CD14-positive monocyte (primary cell): ENCODE data around the gene OXNAD1. TPM values are rescaled to one million over a fixed set of nuclear protein-coding genes. Genes with fewer than 3 reads are reported as not detected.

Experiments used
- DNase-seq, 3 donors: peaks; one replicate each; pipeline ENCODE4 v3.0.0-alpha.2; 2011 to 2022
- H2AFZ ChIP-seq: 2 replicates; pipeline ENCODE4 v1.6.0; 2012; ENCODE audit warnings: mild to moderate bottlenecking, low read depth, low read length, inconsistent platforms; ENCODE audit not compliant: insufficient read depth, poor library complexity, severe bottlenecking
- H3K27ac ChIP-seq, 2 donors: 1 replicate in 1 of 2; 2 replicates in 1 of 2; pipeline ENCODE4 v1.5.1; 2012 to 2013; ENCODE audit warnings: low read length in 2 of 2, control low read depth in 1 of 2, inconsistent platforms in 1 of 2, low read depth in 1 of 2, mild to moderate bottlenecking in 1 of 2
- H3K27me3 ChIP-seq, 2 donors: one replicate each; pipeline versions ENCODE4 v1.6.0 to v1.6.1; 2011 to 2013; ENCODE audit warnings: low read length in 2 of 2; ENCODE audit not compliant: control insufficient read depth in 2 of 2, insufficient read depth in 2 of 2
- H3K36me3 ChIP-seq, 2 donors: replicated peaks in 1 of 2; 1 replicate in 1 of 2; 2 replicates in 1 of 2; pipeline versions ENCODE4 v1.5.1 to v1.6.1; 2012 to 2013; ENCODE audit warnings: low read length in 2 of 2, control low read depth in 1 of 2, inconsistent platforms in 1 of 2, mild to moderate bottlenecking in 1 of 2; ENCODE audit not compliant: insufficient read depth in 2 of 2, control insufficient read depth in 1 of 2
- H3K4me1 ChIP-seq, 2 donors: 1 replicate in 1 of 2; 2 replicates in 1 of 2; pipeline versions ENCODE4 v1.5.1 to v1.6.1; 2012 to 2013; ENCODE audit warnings: low read length in 2 of 2, control low read depth in 1 of 2, inconsistent platforms in 1 of 2, mild to moderate bottlenecking in 1 of 2, moderate library complexity in 1 of 2; ENCODE audit not compliant: insufficient read depth in 2 of 2, control insufficient read depth in 1 of 2
- H3K4me2 ChIP-seq: replicated peaks from 2 replicates; pipeline ENCODE3; 2012; ENCODE audit warnings: low read length, moderate library complexity, mild to moderate bottlenecking; ENCODE audit not compliant: poor library complexity, severe bottlenecking; ENCODE audit errors: extremely low read depth
- H3K4me3 ChIP-seq, 3 experiments: fragments of 200-600 bp in 1 of 3; sonication (generic) in 1 of 3; replicated peaks in 1 of 3; 1 replicate in 2 of 3; 2 replicates in 1 of 3; pipeline ENCODE4 v1.5.1; 2011 to 2013; ENCODE audit warnings: low read length in 3 of 3, mild to moderate bottlenecking in 3 of 3, control low read depth in 2 of 3, low read depth in 2 of 3, inconsistent platforms in 1 of 3, moderate library complexity in 1 of 3
- H3K79me2 ChIP-seq: 2 replicates; pipeline ENCODE4 v1.6.0; 2012; ENCODE audit warnings: mild to moderate bottlenecking, control low read depth, inconsistent platforms, low read length, moderate library complexity; ENCODE audit not compliant: insufficient read depth
- H3K9ac ChIP-seq: 2 replicates; pipeline ENCODE4 v1.6.0; 2017; ENCODE audit warnings: low read length, mild to moderate bottlenecking; ENCODE audit not compliant: insufficient read depth, poor library complexity, severe bottlenecking
- H3K9me3 ChIP-seq, 2 donors: replicated peaks in 1 of 2; 1 replicate in 1 of 2; 2 replicates in 1 of 2; pipeline versions ENCODE4 v1.5.1 to v1.6.1; 2012 to 2013; ENCODE audit warnings: low read length in 2 of 2, control low read depth in 1 of 2; ENCODE audit not compliant: control insufficient read depth in 1 of 2, insufficient read depth in 1 of 2
- H4K20me1 ChIP-seq: 2 replicates; pipeline ENCODE4 v1.6.0; 2012; ENCODE audit warnings: mild to moderate bottlenecking, low read length, control low read depth, moderate library complexity; ENCODE audit not compliant: insufficient read depth
- H3K27ac Mint-ChIP-seq, 7 donors: one replicate each; pipeline ENCODE4 v1.8.0; 2020; ENCODE audit warnings: mild to moderate bottlenecking in 7 of 7, mixed read lengths in 7 of 7, moderate library complexity in 6 of 7, inconsistent platforms in 2 of 7
- H3K27me3 Mint-ChIP-seq, 3 donors: one replicate each; pipeline ENCODE4 v1.8.0; 2021 to 2022; ENCODE audit warnings: low read depth in 3 of 3, mild to moderate bottlenecking in 3 of 3, mixed read lengths in 3 of 3, moderate library complexity in 3 of 3, inconsistent platforms in 1 of 3
- H3K36me3 Mint-ChIP-seq, 2 donors: one replicate each; pipeline ENCODE4 v1.8.0; 2020; ENCODE audit warnings: mixed read lengths in 2 of 2, inconsistent platforms in 1 of 2, mild to moderate bottlenecking in 1 of 2
- H3K4me1 Mint-ChIP-seq: one replicate; pipeline ENCODE4 v1.8.0; 2020; ENCODE audit warnings: mild to moderate bottlenecking, mixed read lengths
- H3K4me3 Mint-ChIP-seq, 2 donors: one replicate each; pipeline ENCODE4 v1.8.0; 2020; ENCODE audit warnings: mild to moderate bottlenecking in 2 of 2, mixed read lengths in 2 of 2, moderate library complexity in 1 of 2
- H3K9me3 Mint-ChIP-seq, 7 donors: one replicate each; pipeline ENCODE4 v1.8.0; 2020 to 2022; ENCODE audit warnings: mixed read lengths in 7 of 7, mild to moderate bottlenecking in 6 of 7, moderate library complexity in 6 of 7, inconsistent platforms in 2 of 7
- WGBS: methylation state at CpG from one replicate; pipeline ENCODE4 v1.1.5; 2013; ENCODE audit warnings: missing lambda C conversion rate; ENCODE audit not compliant: insufficient coverage; 5-methylcytosine and 5-hydroxymethylcytosine counted together
- intact Hi-C, 2 donors: fragments of 100-400 bp; cut with micrococcal nuclease; formaldehyde crosslinking; loops; one replicate each; pipeline versions ENCODE4 v1.15.0 to v1.15.1; 2023
- polyA plus RNA-seq, 3 donors: library from polyadenylated mRNA; depleted of rRNA in 1 of 3; unstranded in 2 of 3; stranded (reverse) in 1 of 3; fragments of 300-500 nt in 2 of 3; fragments of >200 nt in 1 of 3; fragmentation: Illumina TruSeq in 2 of 3; gene quantifications; 1 replicate in 2 of 3; 2 replicates in 1 of 3; pipeline ENCODE4 v1.2.3, GENCODE V29; 2012 to 2021
- TF ChIP-seq, protein P1 (sequence below): fragments of 200-600 bp; IDR thresholded peaks from one replicate; pipeline ENCODE4 v1.8.0; 2022; ENCODE audit warnings: antibody characterized with exemption, mild to moderate bottlenecking

Gene OXNAD1
- polyA plus RNA-seq, 3 donors: 3.7 to 5.1 (median 4.4) TPM

DNA sequence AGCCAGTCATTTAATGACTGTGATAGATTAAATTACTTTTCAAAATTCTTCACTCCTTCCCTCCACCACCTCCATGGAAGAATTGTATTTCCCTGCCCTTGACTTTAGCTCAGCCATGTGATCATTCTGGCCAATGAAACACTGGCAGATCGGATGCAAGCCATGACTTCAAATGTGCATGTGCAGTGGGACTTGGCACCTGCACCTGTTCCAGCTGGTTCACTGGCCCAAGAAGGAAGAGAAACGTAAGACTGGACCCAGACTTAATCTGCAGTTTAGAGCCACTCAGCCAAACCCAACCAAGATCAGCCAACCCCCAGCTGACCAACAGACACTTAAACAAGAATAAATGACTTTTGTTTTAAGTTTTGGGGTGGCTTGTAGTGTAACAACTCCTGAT, 12.0 kb upstream of the OXNAD1 start:
- no peaks in the 10 kb centered on the region for H3K9me3 ChIP-seq
- no peaks in the 10 kb centered on the region for H3K27me3 ChIP-seq
- H3K27ac ChIP-seq: peak overlapping the region; percentile 18 to 80
- peaks cover 0 to 4% of the 10 kb centered on the region in 2 donors for H3K36me3 ChIP-seq
- 100% methylated on average over 1 of the region's 2 CpGs for WGBS
- H4K20me1 ChIP-seq: no peaks in the 10 kb centered on the region
- Mint-ChIP-seq H3K27ac (peak overlapping the region; percentile 73 to 93 (median 92)), H3K27me3 (no peaks in the 10 kb centered on the region), H3K36me3 (peaks cover 5% of the 10 kb centered on the region in 2 donors), H3K4me3 (no peak overlapping the region), H3K9me3 (no peaks in the 10 kb centered on the region), H3K4me1 (peaks cover 33% of the 10 kb centered on the region)
- H3K4me2 ChIP-seq: peak overlapping the region; percentile 60
- no peak overlapping the region for H3K9ac ChIP-seq
- intact Hi-C loops: loop anchor here in 1 of 2 donors (5.0 kb wide), 1 partner anchor 71 kb away; no protein-coding TSS in a partner anchor
- no peak for DNase-seq
- TF ChIP-seq, protein P1, sequence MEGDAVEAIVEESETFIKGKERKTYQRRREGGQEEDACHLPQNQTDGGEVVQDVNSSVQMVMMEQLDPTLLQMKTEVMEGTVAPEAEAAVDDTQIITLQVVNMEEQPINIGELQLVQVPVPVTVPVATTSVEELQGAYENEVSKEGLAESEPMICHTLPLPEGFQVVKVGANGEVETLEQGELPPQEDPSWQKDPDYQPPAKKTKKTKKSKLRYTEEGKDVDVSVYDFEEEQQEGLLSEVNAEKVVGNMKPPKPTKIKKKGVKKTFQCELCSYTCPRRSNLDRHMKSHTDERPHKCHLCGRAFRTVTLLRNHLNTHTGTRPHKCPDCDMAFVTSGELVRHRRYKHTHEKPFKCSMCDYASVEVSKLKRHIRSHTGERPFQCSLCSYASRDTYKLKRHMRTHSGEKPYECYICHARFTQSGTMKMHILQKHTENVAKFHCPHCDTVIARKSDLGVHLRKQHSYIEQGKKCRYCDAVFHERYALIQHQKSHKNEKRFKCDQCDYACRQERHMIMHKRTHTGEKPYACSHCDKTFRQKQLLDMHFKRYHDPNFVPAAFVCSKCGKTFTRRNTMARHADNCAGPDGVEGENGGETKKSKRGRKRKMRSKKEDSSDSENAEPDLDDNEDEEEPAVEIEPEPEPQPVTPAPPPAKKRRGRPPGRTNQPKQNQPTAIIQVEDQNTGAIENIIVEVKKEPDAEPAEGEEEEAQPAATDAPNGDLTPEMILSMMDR: no peak
- H3K4me1 ChIP-seq: peaks cover 19% of the 10 kb centered on the region in 2 donors
- no peaks in the 10 kb centered on the region for H3K79me2 ChIP-seq
- H3K4me3 ChIP-seq: peak overlapping the region in 1 of 3 experiments; percentile 24
- H2AFZ ChIP-seq: peak overlapping the region; percentile 15

DNA sequence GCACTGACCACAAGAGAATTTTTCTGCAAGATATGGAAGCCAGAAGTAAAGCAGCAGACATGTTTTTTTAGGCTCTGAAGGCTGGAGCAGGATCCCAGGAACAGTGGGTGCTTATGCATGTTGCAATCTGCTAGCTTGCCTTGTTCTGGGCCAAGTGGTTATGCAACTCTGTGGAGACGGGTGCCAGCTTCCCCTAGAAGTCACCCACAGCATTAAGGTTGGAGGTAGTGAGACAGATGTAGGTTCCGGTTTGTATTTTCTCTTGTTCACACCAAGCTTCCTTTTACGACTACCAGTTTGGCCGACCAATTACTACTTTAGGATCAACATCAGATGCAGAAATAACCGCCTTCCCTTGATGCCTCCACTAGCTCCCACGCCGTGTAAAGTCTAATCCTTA, 11.4 kb upstream of the OXNAD1 start:
- Histone ChIP-seq H3K4me3 (peak overlapping the region in 1 of 3 experiments; percentile 24), H3K27me3 (no peaks in the 10 kb centered on the region), H4K20me1 (no peaks in the 10 kb centered on the region), H3K36me3 (peaks cover 0 to 9% of the 10 kb centered on the region in 2 donors), H3K4me2 (peak overlapping the region; percentile 60), H3K79me2 (no peaks in the 10 kb centered on the region), H3K4me1 (peaks cover 19% of the 10 kb centered on the region in 2 donors), H3K9ac (no peak overlapping the region), H2AFZ (peak overlapping the region; percentile 15), H3K9me3 (no peaks in the 10 kb centered on the region), H3K27ac (peak overlapping the region; percentile 5 to 80)
- H3K4me3 Mint-ChIP-seq: peak overlapping the region; percentile 40 to 75
- H3K27me3 Mint-ChIP-seq: no peaks in the 10 kb centered on the region
- peaks cover 5% of the 10 kb centered on the region in 2 donors for H3K36me3 Mint-ChIP-seq
- WGBS: 0% methylated on average over 3 of the region's 7 CpGs
- H3K4me1 Mint-ChIP-seq: peaks cover 33% of the 10 kb centered on the region
- TF ChIP-seq, protein P1: no peak
- intact Hi-C loops: loop anchor here in 1 of 2 donors (5.0 kb wide), 1 partner anchor 71 kb away; no protein-coding TSS in a partner anchor
- H3K9me3 Mint-ChIP-seq: no peaks in the 10 kb centered on the region
- peak; percentile 76 to 89 (median 86) for DNase-seq
- peak overlapping the region; percentile 88 to 95 (median 92) for H3K27ac Mint-ChIP-seq
